CD4-positive, alpha-beta T cell treated with Interferon gamma for 1 hour (primary cell): ENCODE measurements around the gene LOXHD1.

Source experiments
- DNase-seq: peaks from one replicate; pipeline ENCODE4 v3.0.0-alpha.2; 2020

LOXHD1 gene

GRCh38 chr18:46439037-46439436 is 218.0 kb downstream of the LOXHD1 start:
- no peak for DNase-seq

GRCh38 chr18:46437061-46437460 is 220.0 kb downstream of the LOXHD1 start:
- DNase-seq = no peak

GRCh38 chr18:46436621-46437020 is 220.4 kb downstream of the LOXHD1 start:
- DNase-seq = no peak

- no peak for DNase-seq
These were observed 222.0 kb downstream of the LOXHD1 start for GRCh38 chr18:46435031-46435430.

GRCh38 chr18:46434629-46435028 is 222.4 kb downstream of the LOXHD1 start:
- DNase-seq = no peak

- no peak for DNase-seq
These were observed 223.7 kb downstream of the LOXHD1 start for GRCh38 chr18:46433121-46433826.

GRCh38 chr18:46431522-46432171 is 225.4 kb downstream of the LOXHD1 start:
- DNase-seq = no peak

GRCh38 chr18:46429649-46430224 is 227.3 kb downstream of the LOXHD1 start:
- DNase-seq = no peak

GRCh38 chr18:46429130-46429529 is 227.9 kb downstream of the LOXHD1 start:
- DNase-seq = no peak

- no peak for DNase-seq
These were observed 228.7 kb downstream of the LOXHD1 start for GRCh38 chr18:46428368-46428767.

- no peak for DNase-seq
These were observed 229.6 kb downstream of the LOXHD1 start for GRCh38 chr18:46427216-46427995.
